K562 (cell line): Measurements from ENCODE around the gene GAB2. TPM values are rescaled to one million over a fixed set of nuclear protein-coding genes. Genes with fewer than 3 reads are reported as not detected.

Experiments used
- ATAC-seq: fragments of 200-7000 bp; cut with Tn5 transposase; 3 replicates; pipeline ENCODE4 v1.9.1; 2020; ENCODE audit warnings: moderate library complexity
- BruUV-seq: library from RNA; stranded (reverse); fragments of 400-500 nt; replicated peaks from 2 replicates; lab custom pipeline; 2021; lab: Mats Ljungman, UMichigan
- CTCF ChIA-PET: fragments of 300-600 bp; formaldehyde crosslinking; extraction: SDS; loops from one replicate; lab custom pipeline; 2021; ENCODE audit warnings: low intra/inter-chr PET ratio; lab: Yijun Ruan, JAX
- POLR2A ChIA-PET: fragments of 300-600, 350-650 bp; sonication (Branson Sonifier 250); formaldehyde crosslinking; extraction: SDS; loops from one replicate; lab custom pipeline; 2021; ENCODE audit warnings: antibody characterized with exemption, inconsistent platforms; lab: Yijun Ruan, JAX
- DNase-seq, 4 experiments: peaks; one replicate each; pipeline versions ENCODE4 v3.0.0 to v3.0.0-alpha.2; 2011 to 2018; ENCODE audit warnings: low spot score in 3 of 4, mixed read lengths in 3 of 4; ENCODE audit errors: extremely low read depth in 1 of 4
- FAIRE-seq: peaks from 2 replicates; lab custom pipeline; 2011; peaks lifted over from hg19 to GRCh38; lab: Jason Lieb, UNC
- H2AFZ ChIP-seq: 2 replicates; pipeline ENCODE4 v1.6.0; 2011; ENCODE audit warnings: low read depth, low read length, control low read depth, inconsistent platforms
- H3K27ac ChIP-seq: fragments of 200-600 bp; 3 replicates; pipeline ENCODE4 v1.8.0; 2011; ENCODE audit warnings: low read depth, mild to moderate bottlenecking, control low read depth, inconsistent platforms, low read length, moderate library complexity, mixed read lengths; ENCODE audit errors: extremely low read depth
- H3K27me3 ChIP-seq, 2 experiments: fragments of 300-600 bp in 1 of 2; 2 replicates in 1 of 2; 3 replicates in 1 of 2; pipeline versions ENCODE4 v1.6.0 to v1.8.0; 2011; ENCODE audit warnings: inconsistent platforms in 2 of 2, low read length in 2 of 2, mild to moderate bottlenecking in 1 of 2, mixed read lengths in 1 of 2, moderate library complexity in 1 of 2; ENCODE audit not compliant: control insufficient read depth in 2 of 2, insufficient read depth in 2 of 2
- H3K36me3 ChIP-seq: fragments of 300-600 bp; 3 replicates; pipeline ENCODE4 v1.8.0; 2011; ENCODE audit warnings: mild to moderate bottlenecking, low read length, inconsistent platforms; ENCODE audit not compliant: control insufficient read depth, insufficient read depth
- H3K4me1 ChIP-seq, 2 experiments: fragments of 200-600 bp in 1 of 2; replicated peaks in 1 of 2; 2 replicates in 1 of 2; 3 replicates in 1 of 2; pipeline versions ENCODE4 v1.5.1 to v1.8.0; 2011; ENCODE audit warnings: inconsistent platforms in 2 of 2, low read length in 2 of 2, mild to moderate bottlenecking in 1 of 2, mixed read lengths in 1 of 2, moderate library complexity in 1 of 2; ENCODE audit not compliant: control insufficient read depth in 2 of 2, insufficient read depth in 2 of 2
- H3K4me2 ChIP-seq: 2 replicates; pipeline ENCODE4 v1.6.1; 2011; ENCODE audit warnings: low read length, control low read depth, inconsistent platforms, mixed read lengths; ENCODE audit not compliant: insufficient read depth
- H3K4me3 ChIP-seq: fragments of 200-600 bp; sonication (generic), shearing (Covaris generic); 2 replicates; pipeline ENCODE4 v1.5.1; 2016; ENCODE audit warnings: control low read depth, inconsistent platforms
- H3K79me2 ChIP-seq: fragments of 200-600 bp; 3 replicates; pipeline ENCODE4 v1.8.0; 2011; ENCODE audit warnings: low read length, inconsistent platforms; ENCODE audit not compliant: control insufficient read depth, insufficient read depth
- H3K9ac ChIP-seq, 2 experiments: 2 replicates each; pipeline versions ENCODE4 v1.6.0 to v1.6.1; 2011; ENCODE audit warnings: low read depth in 2 of 2, low read length in 2 of 2, control low read depth in 1 of 2, inconsistent platforms in 1 of 2, mild to moderate bottlenecking in 1 of 2, mixed read lengths in 1 of 2; ENCODE audit not compliant: insufficient read depth in 1 of 2
- H3K9me1 ChIP-seq: one replicate; pipeline ENCODE4 v1.6.0; 2011; ENCODE audit warnings: inconsistent platforms, mild to moderate bottlenecking, low read length, moderate library complexity; ENCODE audit not compliant: control insufficient read depth, insufficient read depth
- H3K9me3 ChIP-seq: replicated peaks from 2 replicates; pipeline ENCODE4 v1.5.1; 2011; ENCODE audit warnings: low read depth, low read length, inconsistent platforms; ENCODE audit not compliant: control insufficient read depth, insufficient read depth
- H4K20me1 ChIP-seq: replicated peaks from 2 replicates; pipeline ENCODE4 v1.6.1; 2011; ENCODE audit warnings: low read length, inconsistent platforms, mixed read lengths; ENCODE audit not compliant: control insufficient read depth, insufficient read depth
- ATF7 ChIP-seq: fragments of 450-650 bp; IDR thresholded peaks from 2 replicates; pipeline ENCODE4 v1.7.1; 2014; ENCODE audit warnings: mild to moderate bottlenecking, moderate library complexity
- HLTF ChIP-seq: fragments of 450-650 bp; IDR thresholded peaks from 2 replicates; pipeline ENCODE4 v1.6.1; 2016
- KLF10 ChIP-seq: fragments of 250-450 bp; sonication (Bioruptor Pico); IDR thresholded peaks from 2 replicates; pipeline ENCODE4 v1.6.1; 2021; ENCODE audit warnings: matching md5 sums
- SAP30 ChIP-seq: fragments of 200-600 bp; sonication (generic); IDR thresholded peaks from 2 replicates; pipeline ENCODE4 v1.6.1; 2012; ENCODE audit warnings: borderline replicate concordance, low read depth, mild to moderate bottlenecking, moderate library complexity, low read length, control low read depth, inconsistent platforms; ENCODE audit not compliant: insufficient read depth, poor library complexity, severe bottlenecking
- STAG1 ChIP-seq: sonication (generic); formaldehyde crosslinking; IDR thresholded peaks from 2 replicates; pipeline ENCODE4 v1.5.0; 2020; ENCODE audit warnings: missing genetic modification reagents, borderline replicate concordance
- ZNF764 ChIP-seq: fragments of 250-450 bp; sonication (Bioruptor Pico); IDR thresholded peaks from 2 replicates; pipeline ENCODE4 v1.4.0; 2020; ENCODE audit warnings: low read depth, mild to moderate bottlenecking, moderate library complexity
- WGBS: fragments of 100-300 bp; shearing (Covaris generic); methylation state at CpG from one replicate; pipeline ENCODE4 v1.1.6; 2016; ENCODE audit warnings: low coverage, mixed read lengths; ENCODE audit not compliant: insufficient coverage; ENCODE audit errors: missing lambda C conversion rate; 5-methylcytosine and 5-hydroxymethylcytosine counted together
- in situ Hi-C: fragments of 300-500 bp; cut with MboI; formaldehyde crosslinking; loops from 4 replicates; pipeline ENCODE4 v1.15.0; 2018; ENCODE audit warnings: inconsistent platforms, mixed read lengths
- intact Hi-C: fragments of 100-400 bp; cut with micrococcal nuclease; formaldehyde crosslinking; loops from 2 replicates; pipeline ENCODE4 v1.14.2; 2022
- polyA plus RNA-seq, 8 experiments: library from polyadenylated mRNA; depleted of rRNA in 4 of 8; stranded (reverse) in 5 of 8; unstranded in 3 of 8; fragments of >200 nt; fragmentation: Nextera tagmentation in 2 of 8; fragmentation: Illumina TruSeq in 1 of 8; extraction: Ambion mirVana in 2 of 8; extraction: Trizol in 1 of 8; gene quantifications; 2 replicates each; pipeline versions ENCODE4 v1.2.1 to v1.2.3, GENCODE V29; 2011 to 2014; ENCODE audit warnings: inconsistent platforms in 1 of 8, missing spikeins in 1 of 8
- total RNA-seq, 7 experiments: library from RNA; depleted of rRNA in 6 of 7; stranded (reverse); fragments of >200 nt in 6 of 7; fragmentation: Illumina TruSeq in 2 of 7; extraction: Trizol in 2 of 7; gene quantifications; 2 replicates each; pipeline versions ENCODE4 v1.2.1 to v1.2.3, GENCODE V29; 2011 to 2021; ENCODE audit warnings: low replicate concordance in 1 of 7
- TF ChIP-seq, protein P1 (sequence below): fragments of 450-650 bp; formaldehyde crosslinking; IDR thresholded peaks from 2 replicates; pipeline ENCODE4 v1.4.0; 2022; ENCODE audit warnings: missing genetic modification characterization
- TF ChIP-seq, protein P2 (sequence below): conservative IDR thresholded peaks from 2 replicates; pipeline ENCODE4 v1.6.1; 2011; ENCODE audit warnings: low read depth, mild to moderate bottlenecking, low read length; ENCODE audit not compliant: control insufficient read depth
- TF ChIP-seq, protein P3 (sequence below): fragments of 250-450 bp; sonication (Bioruptor Pico); IDR thresholded peaks from 2 replicates; pipeline ENCODE4 v1.5.0; 2021; ENCODE audit warnings: mild to moderate bottlenecking, borderline replicate concordance

Gene GAB2
- total and polyA plus RNA-seq, 9 of the 15 experiments (the other 6 are each of a cell fraction or from before 2014, with no cell fraction given) = 2.3 to 35.2 (median 16.1) TPM

DNA sequence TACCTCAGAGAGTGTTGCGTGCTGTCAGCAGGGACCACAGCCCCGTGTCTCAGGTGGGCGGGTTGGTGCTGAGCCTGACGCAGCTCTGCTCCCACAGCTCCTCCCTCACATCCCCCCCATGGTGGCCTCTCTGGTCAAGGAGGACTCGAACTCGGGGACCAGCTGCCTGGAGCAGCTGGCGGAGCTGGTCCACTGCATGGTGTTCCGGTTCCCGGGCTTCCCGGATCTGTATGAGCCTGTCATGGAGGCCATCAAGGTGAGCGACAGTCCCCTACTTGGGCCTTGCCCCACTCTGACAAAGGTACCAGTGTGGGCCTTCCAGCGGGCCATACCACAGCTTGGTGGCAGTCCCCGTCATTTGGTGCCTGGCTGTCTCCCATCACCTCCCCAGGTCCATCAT is 217.1 kb downstream of the GAB2 start:
- POLR2A ChIA-PET = interaction anchor here (0.5 kb wide), 1 partner anchor 713 kb away, joined by 4 read pairs; no protein-coding TSS in a partner anchor
- in situ Hi-C loops = no loop called here
- H4K20me1 ChIP-seq = 0 out of 2 replicates have a peak, but pooled peaks cover 6% of the 10 kb centered on the region
- H3K9me3 ChIP-seq = no peaks in the 10 kb centered on the region
- CTCF ChIA-PET = no interaction called here
- H3K4me2 ChIP-seq = no peak overlapping the region
- TF ChIP-seq KLF10 (CRISPR knock-in tag) = no peak
- no peak for TF ChIP-seq HLTF
- no peak for TF ChIP-seq ZNF764 (CRISPR knock-in tag)
- no peak for TF ChIP-seq SAP30
- TF ChIP-seq STAG1 (CRISPR knock-in tag) = no peak
- peak overlapping the region in 1 of 2 experiments; percentile 59; a peak in 2 of 4 replicates for H3K9ac ChIP-seq
- DNase-seq = no peak
- peaks cover 0 to 12% of the 10 kb centered on the region in 2 experiments; a peak in 3 of 5 replicates for H3K4me1 ChIP-seq
- no peaks in the 10 kb centered on the region for H3K79me2 ChIP-seq
- WGBS = 90% methylated on average over 13 of the region's 13 CpGs
- no peak for FAIRE-seq
- H3K36me3 ChIP-seq = peaks cover 7% of the 10 kb centered on the region; the same call in 2 of the 3 replicates
- intact Hi-C loops = no loop called here
- H2AFZ ChIP-seq = no peak overlapping the region
- ATAC-seq = no peak
- BruUV-seq = no TSS peak
- no peak overlapping the region for H3K4me3 ChIP-seq
- H3K9me1 ChIP-seq = no peaks in the 10 kb centered on the region
- no peaks in the 10 kb centered on the region for H3K27me3 ChIP-seq
- no peak overlapping the region for H3K27ac ChIP-seq

DNA sequence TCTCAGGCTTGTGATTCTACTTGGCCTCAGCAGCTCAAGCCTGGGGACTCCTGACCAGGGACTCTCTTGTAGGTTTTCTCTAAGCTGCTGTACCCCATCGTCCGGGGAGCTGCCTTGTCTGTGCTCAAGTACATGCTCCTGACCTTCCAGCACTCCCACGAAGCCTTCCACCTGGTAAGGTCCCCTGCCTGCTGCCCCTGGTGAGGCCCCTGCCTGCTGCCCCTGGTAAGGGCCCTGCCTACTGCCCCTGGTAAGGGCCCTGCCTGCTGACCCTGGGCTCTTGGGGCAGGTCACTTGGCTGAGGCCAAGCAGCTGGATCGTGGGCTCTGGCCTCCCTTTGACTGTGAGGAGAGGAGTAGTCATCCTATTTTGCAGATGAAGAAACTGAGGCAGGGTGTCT is 217.6 kb downstream of the GAB2 start:
- ChIA-PET CTCF (no interaction called here), POLR2A (interaction anchor here (0.5 to 1.2 kb wide), 2 partner anchors 10 to 713 kb away, joined by 3 to 4 read pairs; no protein-coding TSS in a partner anchor)
- Histone ChIP-seq H3K9ac (no peak overlapping the region), H3K9me3 (no peaks in the 10 kb centered on the region), H3K4me3 (no peak overlapping the region), H3K27me3 (no peaks in the 10 kb centered on the region), H2AFZ (no peak overlapping the region), H3K4me1 (peaks cover 0 to 15% of the 10 kb centered on the region in 2 experiments; a peak in 3 of 5 replicates), H3K27ac (no peak overlapping the region), H3K36me3 (peaks cover 7% of the 10 kb centered on the region; the same call in 2 of the 3 replicates), H3K9me1 (no peaks in the 10 kb centered on the region), H3K4me2 (no peak overlapping the region), H3K79me2 (no peaks in the 10 kb centered on the region), H4K20me1 (0 out of 2 replicates have a peak, but pooled peaks cover 6% of the 10 kb centered on the region)
- DNase-seq = no peak
- WGBS = 72% methylated on average over 4 of the region's 4 CpGs
- BruUV-seq = no TSS peak
- intact Hi-C loops = no loop called here
- FAIRE-seq = no peak
- ATAC-seq = no peak
- in situ Hi-C loops = no loop called here
- TF ChIP-seq, protein P1, sequence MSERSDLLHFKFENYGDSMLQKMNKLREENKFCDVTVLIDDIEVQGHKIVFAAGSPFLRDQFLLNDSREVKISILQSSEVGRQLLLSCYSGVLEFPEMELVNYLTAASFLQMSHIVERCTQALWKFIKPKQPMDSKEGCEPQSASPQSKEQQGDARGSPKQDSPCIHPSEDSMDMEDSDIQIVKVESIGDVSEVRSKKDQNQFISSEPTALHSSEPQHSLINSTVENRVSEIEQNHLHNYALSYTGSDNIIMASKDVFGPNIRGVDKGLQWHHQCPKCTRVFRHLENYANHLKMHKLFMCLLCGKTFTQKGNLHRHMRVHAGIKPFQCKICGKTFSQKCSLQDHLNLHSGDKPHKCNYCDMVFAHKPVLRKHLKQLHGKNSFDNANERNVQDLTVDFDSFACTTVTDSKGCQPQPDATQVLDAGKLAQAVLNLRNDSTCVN (CRISPR knock-in tag) = no peak
- TF ChIP-seq, protein P2, sequence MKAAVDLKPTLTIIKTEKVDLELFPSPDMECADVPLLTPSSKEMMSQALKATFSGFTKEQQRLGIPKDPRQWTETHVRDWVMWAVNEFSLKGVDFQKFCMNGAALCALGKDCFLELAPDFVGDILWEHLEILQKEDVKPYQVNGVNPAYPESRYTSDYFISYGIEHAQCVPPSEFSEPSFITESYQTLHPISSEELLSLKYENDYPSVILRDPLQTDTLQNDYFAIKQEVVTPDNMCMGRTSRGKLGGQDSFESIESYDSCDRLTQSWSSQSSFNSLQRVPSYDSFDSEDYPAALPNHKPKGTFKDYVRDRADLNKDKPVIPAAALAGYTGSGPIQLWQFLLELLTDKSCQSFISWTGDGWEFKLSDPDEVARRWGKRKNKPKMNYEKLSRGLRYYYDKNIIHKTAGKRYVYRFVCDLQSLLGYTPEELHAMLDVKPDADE = no peak
- TF ChIP-seq, protein P3, sequence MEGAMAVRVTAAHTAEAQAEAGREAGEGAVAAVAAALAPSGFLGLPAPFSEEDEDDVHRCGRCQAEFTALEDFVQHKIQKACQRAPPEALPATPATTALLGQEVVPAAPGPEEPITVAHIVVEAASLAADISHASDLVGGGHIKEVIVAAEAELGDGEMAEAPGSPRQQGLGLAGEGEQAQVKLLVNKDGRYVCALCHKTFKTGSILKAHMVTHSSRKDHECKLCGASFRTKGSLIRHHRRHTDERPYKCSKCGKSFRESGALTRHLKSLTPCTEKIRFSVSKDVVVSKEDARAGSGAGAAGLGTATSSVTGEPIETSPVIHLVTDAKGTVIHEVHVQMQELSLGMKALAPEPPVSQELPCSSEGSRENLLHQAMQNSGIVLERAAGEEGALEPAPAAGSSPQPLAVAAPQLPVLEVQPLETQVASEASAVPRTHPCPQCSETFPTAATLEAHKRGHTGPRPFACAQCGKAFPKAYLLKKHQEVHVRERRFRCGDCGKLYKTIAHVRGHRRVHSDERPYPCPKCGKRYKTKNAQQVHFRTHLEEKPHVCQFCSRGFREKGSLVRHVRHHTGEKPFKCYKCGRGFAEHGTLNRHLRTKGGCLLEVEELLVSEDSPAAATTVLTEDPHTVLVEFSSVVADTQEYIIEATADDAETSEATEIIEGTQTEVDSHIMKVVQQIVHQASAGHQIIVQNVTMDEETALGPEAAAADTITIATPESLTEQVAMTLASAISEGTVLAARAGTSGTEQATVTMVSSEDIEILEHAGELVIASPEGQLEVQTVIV (CRISPR knock-in tag) = no peak
- TF ChIP-seq ATF7 = no peak
